ENCODE results near the gene PCBP2.

Gene PCBP2

DNA sequence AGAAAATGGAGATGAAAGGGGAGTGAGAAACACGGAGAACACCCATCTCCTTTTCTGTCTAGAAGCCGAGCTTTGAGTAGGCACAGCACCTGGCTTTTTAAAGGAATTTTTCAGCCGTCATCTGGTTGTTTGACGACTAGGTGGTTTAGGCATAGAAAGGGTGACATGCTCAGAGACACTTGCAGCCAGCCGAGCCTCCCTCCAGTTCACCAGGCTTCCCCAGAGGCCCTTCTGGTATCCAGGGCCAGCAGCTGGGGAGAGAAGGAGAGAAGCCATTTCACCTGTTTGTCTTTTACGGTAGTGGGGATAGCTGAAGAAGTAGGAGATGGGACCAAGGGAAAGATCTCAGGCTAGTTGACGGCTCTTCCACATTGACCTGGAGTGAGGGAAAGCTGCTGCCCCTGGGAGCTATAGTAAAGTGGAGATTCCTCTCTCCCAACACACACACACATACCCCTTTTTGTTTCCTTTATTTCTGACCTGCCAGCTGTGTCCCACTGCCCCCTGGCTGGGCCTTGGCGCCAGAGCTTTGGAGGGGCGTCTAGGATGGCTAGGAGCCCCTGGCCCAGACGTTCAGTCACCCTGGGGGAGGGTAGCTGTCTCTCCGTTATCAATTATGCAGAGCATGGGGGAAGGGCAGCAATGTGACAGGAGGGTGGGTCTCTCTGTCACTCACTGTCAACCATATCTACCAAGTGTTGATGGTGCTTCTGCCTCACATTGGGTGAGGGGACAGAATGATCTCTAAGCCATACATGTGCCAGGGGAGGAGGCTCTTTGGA, 41.9 kb downstream of the PCBP2 start:
- no peak for DNase-seq (ENCODE audit: low read depth)

- peak; percentile 89 for DNase-seq (ENCODE audit: low read depth)
These were observed 44.2 kb downstream of the PCBP2 start for GRCh38 chr12:53495903-53496751.

DNA sequence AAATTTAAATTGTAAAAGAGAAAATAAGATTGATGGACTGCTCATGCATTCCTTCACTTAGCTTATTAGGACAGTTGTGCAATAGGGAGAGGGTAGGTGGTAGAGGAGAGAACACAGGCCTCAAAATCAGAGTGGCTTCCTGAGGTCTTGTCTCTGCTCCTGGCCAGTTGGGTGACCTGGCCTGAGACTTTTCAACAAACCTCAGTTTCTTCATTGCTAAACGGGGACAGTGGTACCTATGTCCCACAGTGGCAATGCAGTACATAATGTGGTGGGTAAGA, 44.8 kb downstream of the PCBP2 start:
- DNase-seq (ENCODE audit: low read depth) = no peak

GRCh38 chr12:53497461-53497860, 45.6 kb downstream of the PCBP2 start:
- DNase-seq (ENCODE audit: low read depth) = no peak

DNA sequence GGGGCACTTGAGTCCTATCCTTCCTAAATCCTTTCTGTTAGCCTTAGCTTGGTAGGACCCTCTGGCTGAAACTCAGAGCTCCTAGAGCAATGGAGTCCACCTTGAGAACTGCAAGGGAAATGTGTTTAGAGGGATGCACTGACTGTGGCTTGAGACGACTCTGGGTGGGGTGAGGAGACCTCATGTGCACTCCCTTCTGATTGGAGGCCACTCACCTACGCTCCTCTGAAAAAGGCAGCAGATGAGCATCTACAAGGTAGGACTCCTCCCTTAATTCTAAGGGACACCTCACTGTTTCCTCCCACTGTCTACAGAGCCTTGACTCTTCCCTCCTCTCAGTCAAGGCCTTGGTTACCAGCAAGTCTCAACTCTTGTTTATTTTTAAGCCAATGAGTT, 46.3 kb downstream of the PCBP2 start:
- DNase-seq (ENCODE audit: low read depth) = no peak

DNA sequence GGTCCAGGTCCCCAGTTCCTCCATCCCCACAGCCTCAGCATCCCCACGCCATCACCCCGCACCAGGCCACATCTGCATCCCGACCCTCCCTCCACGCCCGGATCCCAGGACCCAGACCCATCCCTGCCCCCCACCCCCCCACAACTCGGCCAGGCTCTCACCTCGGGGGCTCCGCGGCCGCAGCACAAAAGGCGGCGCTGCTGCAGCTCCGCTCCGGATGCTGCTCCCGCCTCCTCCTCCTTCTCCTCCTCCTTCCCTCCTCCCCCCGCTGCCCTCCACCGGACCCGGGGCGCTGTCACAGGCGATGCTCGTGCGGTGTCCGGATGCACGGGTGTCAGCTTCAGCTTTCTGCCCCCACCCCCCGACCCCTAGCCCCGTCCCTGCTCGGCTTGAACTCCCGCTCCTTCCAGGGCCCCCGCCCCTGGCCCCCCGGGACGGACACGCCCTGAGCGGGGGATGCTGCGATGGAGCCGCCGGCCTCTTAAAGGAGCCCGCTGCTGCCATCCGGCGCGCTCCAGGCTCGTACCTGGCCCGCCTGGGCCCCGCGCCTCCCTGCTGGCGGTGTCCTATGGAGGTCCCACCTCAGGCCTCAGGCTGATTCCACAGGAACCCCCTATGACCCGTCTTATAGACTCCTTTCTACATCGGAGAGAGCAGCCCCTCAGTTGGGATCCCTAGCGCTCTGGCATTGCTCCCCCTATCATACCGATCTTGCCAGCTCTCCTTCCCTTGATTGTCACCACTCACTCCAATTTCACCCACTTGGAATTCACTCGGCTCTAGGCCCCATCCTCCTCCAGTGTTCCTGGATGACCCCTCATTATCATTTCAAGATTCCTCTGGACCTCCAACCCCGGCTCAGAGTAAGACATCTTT, 47.6 kb downstream of the PCBP2 start, which contains the start of gene MAP3K12:
MAP3K12 (minus strand) TSS at position 193 of the 876 bp plus-strand sequence. CDS start 12,067 bp downstream, outside the sequence.
- DNase-seq (ENCODE audit: low read depth) = peak; percentile 67

DNA sequence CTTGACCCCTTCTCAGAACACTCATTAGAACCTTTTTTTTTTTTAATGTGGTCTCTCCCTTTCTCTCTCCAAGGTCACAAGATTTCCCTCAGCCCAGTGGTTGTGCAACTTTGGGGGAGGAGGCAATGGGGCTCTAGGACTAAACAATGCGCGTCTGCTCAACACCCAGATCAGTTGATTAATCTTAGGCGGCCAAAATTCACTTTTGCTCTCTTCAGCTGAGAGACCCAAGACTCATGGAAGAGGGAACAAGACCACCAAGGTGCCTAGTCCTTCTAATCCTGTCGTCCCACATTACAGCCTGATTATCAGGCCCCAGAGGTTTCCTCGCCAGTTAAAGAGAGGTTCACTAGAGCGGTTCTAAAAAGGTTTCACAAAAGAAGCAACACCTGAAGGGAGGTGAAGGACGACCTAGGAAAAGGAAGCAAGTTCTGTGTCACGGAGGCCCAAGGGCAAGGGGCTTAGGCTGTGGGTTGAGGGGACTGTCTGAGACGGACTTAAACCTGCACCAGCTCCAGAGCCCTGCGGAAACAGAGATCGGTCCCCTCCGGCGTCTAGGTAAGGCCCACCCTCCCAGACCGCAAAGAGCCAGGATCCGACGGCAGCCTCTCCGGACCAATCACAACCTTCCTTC, 48.4 kb downstream of the PCBP2 start:
- peak; percentile 91 for DNase-seq (ENCODE audit: low read depth)

DNA sequence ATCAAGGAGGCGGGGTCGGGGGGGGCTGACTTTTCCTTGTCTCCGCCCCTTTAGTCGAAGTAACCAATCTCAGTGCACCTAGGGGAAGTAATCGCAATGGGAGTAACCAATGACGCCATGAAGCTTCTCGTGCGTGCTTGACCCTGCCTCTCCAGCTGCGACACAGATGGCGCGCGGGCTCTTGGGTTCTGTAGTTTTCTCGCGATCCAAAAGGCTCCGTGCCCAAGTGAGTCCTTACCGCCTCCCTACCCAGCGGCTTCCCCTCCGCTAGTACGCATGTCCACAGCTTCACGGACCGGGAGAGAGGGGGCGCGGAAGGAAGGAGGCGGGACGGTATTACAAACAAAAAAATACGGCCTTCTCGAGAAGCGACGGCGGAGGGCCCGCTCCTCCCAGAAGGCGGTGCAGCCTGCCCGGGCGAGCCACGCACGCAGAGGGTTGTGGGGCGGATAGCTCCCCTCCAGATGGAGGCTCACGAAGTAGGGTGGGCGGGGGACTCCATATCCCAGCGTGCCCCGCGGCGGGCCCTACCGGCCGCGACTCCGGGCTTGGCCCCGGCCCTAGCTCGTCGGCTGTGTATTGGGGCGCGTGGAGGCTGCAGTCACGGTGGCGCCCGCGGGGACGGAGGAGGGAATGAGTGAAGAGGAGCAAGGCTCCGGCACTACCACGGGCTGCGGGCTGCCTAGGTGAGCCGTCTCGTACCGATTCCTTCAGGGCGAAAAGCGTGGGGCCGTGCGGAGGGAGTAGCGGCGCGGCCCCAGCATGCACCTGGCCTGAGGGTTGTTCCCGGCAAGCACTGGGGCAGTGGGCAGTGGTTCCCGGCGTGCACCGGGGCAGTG, 49.1 kb downstream of the PCBP2 start, which contains the start of gene TARBP2:
TARBP2 (plus strand) TSS at position 508 of the 839 bp plus-strand sequence; CDS start at position 634, 126 bp downstream.
- DNase-seq (ENCODE audit: low read depth) = peak; percentile 100

GRCh38 chr12:53501615-53502181, 49.8 kb downstream of the PCBP2 start:
- no peak for DNase-seq (ENCODE audit: low read depth)

GRCh38 chr12:53502331-53502730, 50.4 kb downstream of the PCBP2 start:
- DNase-seq (ENCODE audit: low read depth) = no peak

DNA sequence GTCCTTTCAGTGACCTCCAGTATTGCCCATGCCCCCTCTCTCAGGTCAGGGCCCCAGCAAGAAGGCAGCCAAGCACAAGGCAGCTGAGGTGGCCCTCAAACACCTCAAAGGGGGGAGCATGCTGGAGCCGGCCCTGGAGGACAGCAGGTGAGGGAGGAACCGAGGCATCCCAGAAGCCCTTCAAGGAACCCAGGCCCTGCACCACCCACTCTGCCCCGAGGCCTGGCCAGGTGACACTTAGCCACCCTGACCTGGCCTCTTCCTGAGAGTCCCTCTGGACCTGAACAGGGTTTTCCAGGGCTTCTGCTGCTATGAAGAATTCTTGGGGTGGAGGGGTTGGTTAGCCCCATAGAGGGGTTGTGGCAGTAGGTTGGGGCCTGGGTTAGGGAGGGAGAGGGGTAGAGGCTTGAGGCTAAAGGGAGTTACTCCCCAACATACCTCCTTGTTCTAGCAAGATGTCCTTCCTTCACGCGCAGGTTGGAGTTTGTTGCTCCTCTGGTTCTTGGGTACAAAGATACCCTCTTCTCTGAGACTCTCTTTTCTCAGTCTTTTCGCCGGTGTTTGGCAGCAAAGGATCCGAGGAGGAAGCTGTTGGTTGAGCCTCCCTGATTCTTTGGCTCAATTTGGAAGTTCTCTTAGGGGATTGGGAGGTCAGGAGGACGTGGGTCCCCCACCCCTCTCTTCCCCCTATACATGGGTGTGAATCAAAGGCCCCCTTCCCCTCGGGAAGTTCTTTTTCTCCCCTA, 51.3 kb downstream of the PCBP2 start:
- DNase-seq (ENCODE audit: low read depth) = no peak

- no peak for DNase-seq (ENCODE audit: low read depth)
These were observed 52.4 kb downstream of the PCBP2 start for GRCh38 chr12:53504004-53504920.

DNA sequence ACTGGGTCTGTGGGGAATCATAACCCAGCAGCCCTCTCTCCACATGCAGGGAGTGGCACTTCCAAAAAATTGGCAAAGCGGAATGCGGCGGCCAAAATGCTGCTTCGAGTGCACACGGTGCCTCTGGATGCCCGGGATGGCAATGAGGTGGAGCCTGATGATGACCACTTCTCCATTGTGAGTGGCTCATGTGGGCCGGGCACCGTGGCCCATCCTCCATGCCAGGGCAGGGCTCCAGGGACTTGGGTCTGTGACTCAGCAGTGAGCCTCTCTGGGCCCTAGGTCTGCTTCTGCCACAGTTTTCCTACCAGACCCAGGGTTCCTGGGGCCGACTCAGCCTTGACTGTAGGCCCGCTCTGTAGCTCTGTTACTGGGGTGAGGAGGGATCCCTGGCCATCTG, 53.2 kb downstream of the PCBP2 start:
- no peak for DNase-seq (ENCODE audit: low read depth)

DNA sequence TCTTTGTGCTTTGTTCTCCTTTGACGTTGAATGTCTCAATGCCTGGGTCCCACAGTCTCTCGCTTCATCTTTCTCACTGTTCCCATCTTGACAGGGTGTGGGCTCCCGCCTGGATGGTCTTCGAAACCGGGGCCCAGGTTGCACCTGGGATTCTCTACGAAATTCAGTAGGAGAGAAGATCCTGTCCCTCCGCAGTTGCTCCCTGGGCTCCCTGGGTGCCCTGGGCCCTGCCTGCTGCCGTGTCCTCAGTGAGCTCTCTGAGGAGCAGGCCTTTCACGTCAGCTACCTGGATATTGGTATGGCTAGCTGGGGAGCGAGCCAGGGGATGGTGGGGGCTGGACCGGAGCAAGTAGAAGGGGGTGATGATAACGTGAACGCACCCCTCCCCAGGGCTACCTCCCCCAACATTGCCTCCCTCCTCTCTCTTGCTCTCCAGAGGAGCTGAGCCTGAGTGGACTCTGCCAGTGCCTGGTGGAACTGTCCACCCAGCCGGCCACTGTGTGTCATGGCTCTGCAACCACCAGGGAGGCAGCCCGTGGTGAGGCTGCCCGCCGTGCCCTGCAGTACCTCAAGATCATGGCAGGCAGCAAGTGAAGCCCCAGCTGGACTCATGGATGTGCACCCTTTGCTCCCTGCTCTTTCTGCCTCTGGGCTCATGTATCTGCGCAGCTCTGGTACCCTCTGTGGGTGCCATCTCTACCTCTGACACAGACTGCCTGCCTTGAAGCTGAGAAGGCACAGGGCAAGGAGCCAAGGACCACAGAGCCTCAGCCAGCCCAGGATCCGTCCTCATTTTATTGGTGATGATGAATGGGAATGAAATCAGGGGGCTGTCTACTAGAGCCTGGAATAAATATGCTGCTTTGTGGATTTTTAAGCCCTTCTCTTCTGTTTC, 53.9 kb downstream of the PCBP2 start:
- no peak for DNase-seq (ENCODE audit: low read depth)

DNA sequence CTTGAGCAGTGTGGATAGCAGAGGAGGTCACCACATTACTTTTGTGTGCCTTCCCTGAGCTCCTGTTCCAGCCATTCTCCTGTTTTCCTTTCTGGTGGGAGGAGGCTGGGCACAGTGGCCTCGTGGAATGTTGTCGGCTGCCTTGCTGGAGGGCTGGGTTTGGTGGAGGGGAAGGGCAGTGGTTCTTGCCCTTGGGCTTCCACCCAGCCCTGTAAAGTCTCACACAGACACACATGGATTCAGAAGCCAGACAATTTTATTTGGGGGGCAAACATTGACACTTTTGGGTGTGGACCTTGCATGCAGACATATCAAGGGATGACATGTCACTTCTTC, 54.5 kb downstream of the PCBP2 start:
- DNase-seq (ENCODE audit: low read depth) = no peak

GRCh38 chr12:53506881-53507602, 55.1 kb downstream of the PCBP2 start, which contains the start of gene NPFF:
Gene NPFF, minus strand, starts transcription at chr12:53507484. Its CDS starts 10 bp downstream, at chr12:53507474.
- no peak for DNase-seq (ENCODE audit: low read depth)

DNA sequence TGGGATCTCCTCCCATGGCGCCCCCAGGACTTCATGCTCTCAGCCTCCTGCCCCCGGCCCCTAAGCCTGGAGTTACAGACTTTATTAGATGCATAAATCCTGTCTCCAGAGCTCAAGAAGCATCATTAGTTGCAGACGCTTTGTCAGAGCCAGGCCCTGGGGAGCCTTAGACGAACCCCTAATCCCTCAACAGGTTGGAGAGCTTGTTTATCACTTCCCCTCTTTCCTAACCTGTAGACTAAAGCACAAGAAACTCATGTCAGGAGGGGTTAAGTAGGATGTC, 55.6 kb downstream of the PCBP2 start:
- no peak for DNase-seq (ENCODE audit: low read depth)

Data from iris pigment epithelial cell (primary cell).